Neural cell (in vitro differentiated cells): ENCODE measurements around the gene PEG3. TPM values are rescaled to one million over a fixed set of nuclear protein-coding genes. Genes with fewer than 3 reads are reported as not detected.

Experiments
- H2AFZ ChIP-seq: fragments of 200-600, 300-800 bp; sonication (generic), shearing (Covaris generic); 2 replicates; pipeline ENCODE4 v1.6.0; 2014; ENCODE audit warnings: low read depth, mild to moderate bottlenecking, antibody characterized with exemption, low read length, moderate library complexity
- H3F3A ChIP-seq: fragments of 200-600 bp; shearing (Covaris generic); 2 replicates; pipeline ENCODE4 v1.6.1; 2016; ENCODE audit warnings: mild to moderate bottlenecking, moderate library complexity, mixed read lengths, antibody characterized with exemption, low read length; ENCODE audit not compliant: insufficient read depth, poor library complexity, severe bottlenecking
- H3K27ac ChIP-seq: fragments of 200-600, 300-800 bp; sonication (generic), shearing (Covaris generic); 2 replicates; pipeline ENCODE4 v1.5.1; 2014; ENCODE audit warnings: mild to moderate bottlenecking, low read length, moderate library complexity
- H3K27me3 ChIP-seq: fragments of 300-800, 200-600 bp; sonication (generic), shearing (Covaris generic); 2 replicates; pipeline ENCODE4 v1.6.0; 2014; ENCODE audit warnings: mild to moderate bottlenecking, low read depth, low read length, moderate library complexity; ENCODE audit not compliant: insufficient read depth
- H3K36me3 ChIP-seq: fragments of 300-800, 200-600 bp; sonication (generic), shearing (Covaris generic); 2 replicates; pipeline ENCODE4 v1.5.1; 2014; ENCODE audit warnings: mild to moderate bottlenecking, antibody characterized with exemption, low read length, moderate library complexity; ENCODE audit not compliant: insufficient read depth
- H3K4me2 ChIP-seq: fragments of 300-800, 200-600 bp; sonication (generic), shearing (Covaris generic); 2 replicates; pipeline ENCODE4 v1.6.0; 2014; ENCODE audit warnings: mild to moderate bottlenecking, low read length
- H3K4me3 ChIP-seq: fragments of 300-800, 200-600 bp; sonication (generic), shearing (Covaris generic); 2 replicates; pipeline ENCODE4 v1.5.1; 2014; ENCODE audit warnings: mild to moderate bottlenecking, low read length, moderate library complexity
- H3K79me2 ChIP-seq: fragments of 200-600 bp; shearing (Covaris generic); replicated peaks from 2 replicates; pipeline ENCODE4 v1.6.0; 2014; ENCODE audit warnings: mild to moderate bottlenecking, low read length, moderate library complexity; ENCODE audit not compliant: insufficient read depth
- H3K9ac ChIP-seq: fragments of 300-800, 200-600 bp; sonication (generic), shearing (Covaris generic); 2 replicates; pipeline ENCODE4 v1.6.1; 2016; ENCODE audit warnings: mild to moderate bottlenecking, low read length, mixed read lengths
- H3K9me2 ChIP-seq: fragments of 200-600 bp; shearing (Covaris generic); 2 replicates; pipeline ENCODE4 v1.6.1; 2016; ENCODE audit warnings: mild to moderate bottlenecking, low read length, mixed read lengths; ENCODE audit not compliant: insufficient read depth
- H3K9me3 ChIP-seq: fragments of 200-600, 300-800 bp; sonication (generic), shearing (Covaris generic); 2 replicates; pipeline ENCODE4 v1.6.1; 2016; ENCODE audit warnings: mild to moderate bottlenecking, mixed run types, low read length, moderate library complexity, mixed read lengths
- H4K20me1 ChIP-seq: fragments of 200-600 bp; shearing (Covaris generic); 2 replicates; pipeline ENCODE4 v1.6.1; 2016; ENCODE audit warnings: mild to moderate bottlenecking, mixed run types; ENCODE audit not compliant: insufficient read depth
- EP300 ChIP-seq: fragments of 450-650 bp; conservative IDR thresholded peaks from 2 replicates; pipeline ENCODE4 v1.6.1; 2014; ENCODE audit warnings: antibody characterized with exemption, mild to moderate bottlenecking, moderate library complexity; ENCODE audit not compliant: poor library complexity, severe bottlenecking
- EZH2 ChIP-seq: fragments of 200-600, 300-800 bp; shearing (Covaris generic), sonication (generic); IDR thresholded peaks from 2 replicates; pipeline ENCODE4 v1.6.1; 2014; ENCODE audit warnings: antibody characterized with exemption, low read length, borderline replicate concordance, mild to moderate bottlenecking; ENCODE audit not compliant: insufficient read depth, poor library complexity, severe bottlenecking
- MXI1 ChIP-seq: fragments of 450-650 bp; conservative IDR thresholded peaks from 2 replicates; pipeline ENCODE4 v1.6.1; 2014; ENCODE audit warnings: antibody characterized with exemption, mild to moderate bottlenecking; ENCODE audit not compliant: poor library complexity, severe bottlenecking
- POLR2AphosphoS5 ChIP-seq: IDR thresholded peaks from 2 replicates; pipeline ENCODE4 v1.6.1; 2012
- SMC3 ChIP-seq: fragments of 450-650 bp; conservative IDR thresholded peaks from 2 replicates; pipeline ENCODE4 v1.6.1; 2014; ENCODE audit warnings: antibody characterized with exemption, mild to moderate bottlenecking, moderate library complexity; ENCODE audit not compliant: poor library complexity
- TAF1 ChIP-seq: IDR thresholded peaks from 2 replicates; pipeline ENCODE4 v1.6.1; 2012; ENCODE audit warnings: low read depth
- polyA plus RNA-seq: library from polyadenylated mRNA; depleted of rRNA; stranded (reverse); fragments of >200 nt; gene quantifications from 2 replicates; pipeline ENCODE4 v1.2.3, GENCODE V29; 2014
- small RNA-seq, 3 experiments: library from RNA; depleted of rRNA; stranded (forward); fragments of <200 nt; gene quantifications; one replicate each; pipeline ENCODE3, GENCODE V24; 2012
- TF ChIP-seq, protein P1 (sequence below): fragments of 450-650 bp; IDR thresholded peaks from 2 replicates; pipeline ENCODE4 v1.5.1; 2014; ENCODE audit warnings: antibody characterized with exemption, mild to moderate bottlenecking, moderate library complexity; ENCODE audit not compliant: poor library complexity, severe bottlenecking

Gene PEG3
- polyA plus RNA-seq, 1 donor from 2014 or later: 0.06 TPM

GRCh38 chr19:56810260-56810659 lies 30.3 kb downstream of the PEG3 start:
- Histone ChIP-seq H4K20me1 (no peaks in the 10 kb centered on the region), H3K4me3 (no peak overlapping the region)

GRCh38 chr19:56808717-56809392 lies 31.7 kb downstream of the PEG3 start:
- no peak for TF ChIP-seq TAF1
- no peaks in the 10 kb centered on the region for H3K36me3 ChIP-seq
- H3F3A ChIP-seq: no peaks in the 10 kb centered on the region
- peaks cover 14% of the 10 kb centered on the region for H3K9me3 ChIP-seq
- H2AFZ ChIP-seq: no peak overlapping the region
- H3K4me2 ChIP-seq: no peak overlapping the region
- H3K27ac ChIP-seq: no peak overlapping the region
- H3K79me2 ChIP-seq: no peaks in the 10 kb centered on the region
- no peaks in the 10 kb centered on the region for H4K20me1 ChIP-seq
- no peaks in the 10 kb centered on the region for H3K9me2 ChIP-seq
- H3K4me3 ChIP-seq: no peak overlapping the region
- H3K9ac ChIP-seq: no peak overlapping the region
- no peaks in the 10 kb centered on the region for H3K27me3 ChIP-seq

More at GRCh38 chr19:56810260-56810659, 30.3 kb downstream of the PEG3 start:
- no peak overlapping the region for H2AFZ ChIP-seq
- no peak overlapping the region for H3K27ac ChIP-seq
- H3K9ac ChIP-seq: no peak overlapping the region
- H3K27me3 ChIP-seq: no peaks in the 10 kb centered on the region
- TF ChIP-seq EZH2 (no peak), SMC3 (no peak), EP300 (no peak), MXI1 (no peak), POLR2AphosphoS5 (no peak)
- TF ChIP-seq, protein P1, sequence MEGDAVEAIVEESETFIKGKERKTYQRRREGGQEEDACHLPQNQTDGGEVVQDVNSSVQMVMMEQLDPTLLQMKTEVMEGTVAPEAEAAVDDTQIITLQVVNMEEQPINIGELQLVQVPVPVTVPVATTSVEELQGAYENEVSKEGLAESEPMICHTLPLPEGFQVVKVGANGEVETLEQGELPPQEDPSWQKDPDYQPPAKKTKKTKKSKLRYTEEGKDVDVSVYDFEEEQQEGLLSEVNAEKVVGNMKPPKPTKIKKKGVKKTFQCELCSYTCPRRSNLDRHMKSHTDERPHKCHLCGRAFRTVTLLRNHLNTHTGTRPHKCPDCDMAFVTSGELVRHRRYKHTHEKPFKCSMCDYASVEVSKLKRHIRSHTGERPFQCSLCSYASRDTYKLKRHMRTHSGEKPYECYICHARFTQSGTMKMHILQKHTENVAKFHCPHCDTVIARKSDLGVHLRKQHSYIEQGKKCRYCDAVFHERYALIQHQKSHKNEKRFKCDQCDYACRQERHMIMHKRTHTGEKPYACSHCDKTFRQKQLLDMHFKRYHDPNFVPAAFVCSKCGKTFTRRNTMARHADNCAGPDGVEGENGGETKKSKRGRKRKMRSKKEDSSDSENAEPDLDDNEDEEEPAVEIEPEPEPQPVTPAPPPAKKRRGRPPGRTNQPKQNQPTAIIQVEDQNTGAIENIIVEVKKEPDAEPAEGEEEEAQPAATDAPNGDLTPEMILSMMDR: no peak
- no peak overlapping the region for H3K4me2 ChIP-seq
- no peaks in the 10 kb centered on the region for H3F3A ChIP-seq
- peaks cover 17% of the 10 kb centered on the region for H3K9me3 ChIP-seq
- H3K79me2 ChIP-seq: no peaks in the 10 kb centered on the region
- no peaks in the 10 kb centered on the region for H3K9me2 ChIP-seq
- H3K36me3 ChIP-seq: no peaks in the 10 kb centered on the region

DNA sequence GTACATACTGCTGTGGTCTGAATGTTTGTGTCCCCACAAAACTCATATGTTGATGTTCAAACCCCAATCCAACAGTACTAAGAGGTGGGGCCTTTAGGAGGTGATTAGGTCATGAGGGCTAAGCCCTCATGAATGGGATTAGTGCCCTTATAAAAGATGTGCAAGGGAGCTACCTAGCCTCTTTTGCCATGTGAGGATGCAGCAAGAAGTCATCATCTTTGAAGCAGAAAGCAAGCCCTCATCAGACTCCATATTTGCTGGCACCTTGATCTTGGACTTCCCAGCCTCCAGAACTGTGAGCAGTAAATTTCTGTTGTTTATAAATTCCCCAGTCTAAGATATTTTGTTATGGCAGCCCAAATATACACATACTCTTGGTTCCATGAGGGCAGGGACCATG lies 33.9 kb downstream of the PEG3 start:
- Histone ChIP-seq H3K27ac (no peak overlapping the region), H3K4me2 (no peak overlapping the region), H4K20me1 (no peaks in the 10 kb centered on the region), H3K9me2 (no peaks in the 10 kb centered on the region), H3K27me3 (no peaks in the 10 kb centered on the region), H2AFZ (no peak overlapping the region), H3K9me3 (peaks cover 27% of the 10 kb centered on the region), H3K9ac (no peak overlapping the region), H3K36me3 (no peaks in the 10 kb centered on the region), H3K79me2 (no peaks in the 10 kb centered on the region), H3K4me3 (no peak overlapping the region), H3F3A (no peaks in the 10 kb centered on the region)
- TF ChIP-seq MXI1 (no peak), TAF1 (no peak)

Small RNA genes within 50 kb of the gene (small RNA-seq; reads per million reads assigned to genes)
- 0 reads per million in 3 experiments for gene AC006115.2

Other genes with a start within 250 kb of the PEG3 start
- gene ZNF71, start 245.4 kb downstream of the PEG3 start, polyA plus RNA-seq: 28.8 and 38.0 TPM in 2 replicates
- 9.2 and 14.2 TPM in 2 replicates for gene SMIM17, start 197.6 kb downstream of the PEG3 start, polyA plus RNA-seq
- gene ZNF835, start 169.0 kb downstream of the PEG3 start, polyA plus RNA-seq: not detected in 2 replicates
- gene ZIM2, start within 50 bp of the PEG3 start, polyA plus RNA-seq: not detected in 2 replicates